Right atrium auricular region (tissue), 2 donors: ENCODE data around the gene XXYLT1. TPM values are rescaled to one million over a fixed set of nuclear protein-coding genes. Genes with fewer than 3 reads are reported as not detected.

Experiments
- DNase-seq: peaks from one replicate; pipeline ENCODE4 v3.0.0-alpha.2; 2019; ENCODE audit warnings: low spot score
- H3K27ac ChIP-seq, 2 donors: fragments of 200-600 bp; sonication (generic); 1 replicate in 1 of 2; 2 replicates in 1 of 2; pipeline ENCODE4 v1.5.1; 2016 to 2019
- H3K27me3 ChIP-seq, 2 donors: fragments of 200-600 bp; sonication (generic); one replicate each; pipeline versions ENCODE4 v1.5.1 to v1.6.0; 2017 to 2019
- H3K36me3 ChIP-seq: fragments of 200-600 bp; sonication (generic); one replicate; pipeline ENCODE4 v1.5.1; 2016
- H3K4me1 ChIP-seq, 2 donors: fragments of 200-600 bp; sonication (generic); one replicate each; pipeline versions ENCODE4 v1.5.1 to v1.6.0; 2017 to 2019
- H3K4me3 ChIP-seq, 2 donors: fragments of 200-600 bp; sonication (generic); 1 replicate in 1 of 2; 2 replicates in 1 of 2; pipeline ENCODE4 v1.5.1; 2017 to 2019; ENCODE audit warnings: mild to moderate bottlenecking in 1 of 2, moderate library complexity in 1 of 2
- H3K9me3 ChIP-seq, 2 donors: fragments of 200-600 bp; sonication (generic); one replicate each; pipeline ENCODE4 v1.5.1; 2019
- CTCF ChIP-seq, 2 donors: fragments of 200-600 bp; sonication (generic); IDR thresholded peaks; one replicate each; pipeline ENCODE4 v1.5.1; 2019; ENCODE audit warnings: antibody characterized with exemption in 2 of 2
- total RNA-seq, 2 donors: library from RNA; depleted of rRNA; stranded (reverse); fragments of >200 nt; gene quantifications; one replicate each; pipeline ENCODE4 v1.1.0, GENCODE V29; 2016

Gene XXYLT1
- total RNA-seq, 2 donors from 2014 or later, result 4.6 to 6.7 TPM

GRCh38 chr3:195263925-195264600 is 6.9 kb downstream of the XXYLT1 start:
- no peaks in the 10 kb centered on the region for H3K27me3 ChIP-seq
- no peak for TF ChIP-seq CTCF (IDR thresholded peaks at IDR 0.05)
- H3K36me3 ChIP-seq, result no peaks in the 10 kb centered on the region
- no peak overlapping the region for H3K4me3 ChIP-seq
- no peaks in the 10 kb centered on the region for H3K9me3 ChIP-seq
- H3K27ac ChIP-seq, result no peak overlapping the region
- DNase-seq, result no peak
- H3K4me1 ChIP-seq, result peaks cover 0 to 18% of the 10 kb centered on the region in 2 donors

GRCh38 chr3:195263193-195263924 is 7.6 kb downstream of the XXYLT1 start:
- peaks cover 0 to 22% of the 10 kb centered on the region in 2 donors for H3K4me1 ChIP-seq
- no peak overlapping the region for H3K27ac ChIP-seq
- H3K27me3 ChIP-seq, result no peaks in the 10 kb centered on the region
- H3K36me3 ChIP-seq, result no peaks in the 10 kb centered on the region
- no peak overlapping the region for H3K4me3 ChIP-seq
- TF ChIP-seq CTCF (IDR thresholded peaks at IDR 0.05), result no peak
- H3K9me3 ChIP-seq, result no peaks in the 10 kb centered on the region
- DNase-seq, result peak; percentile 55

- no peak for TF ChIP-seq CTCF (IDR thresholded peaks at IDR 0.05)
Observed at GRCh38 chr3:195261925-195262324, 9.0 kb downstream of the XXYLT1 start.

GRCh38 chr3:195260280-195260905 is 10.6 kb downstream of the XXYLT1 start:
- Histone ChIP-seq H3K4me3 (peak overlapping the region; percentile 49 to 68), H3K27me3 (no peaks in the 10 kb centered on the region), H3K27ac (peak overlapping the region; percentile 78 to 86), H3K36me3 (no peaks in the 10 kb centered on the region), H3K4me1 (peaks cover 0 to 28% of the 10 kb centered on the region in 2 donors), H3K9me3 (no peaks in the 10 kb centered on the region)
- DNase-seq, result peak; percentile 68
- peak in 1 of 2 donors; percentile 36 for TF ChIP-seq CTCF (IDR thresholded peaks at IDR 0.05)

More at GRCh38 chr3:195261925-195262324, 9.0 kb downstream of the XXYLT1 start:
- peaks cover 0 to 28% of the 10 kb centered on the region in 2 donors for H3K4me1 ChIP-seq
- H3K27me3 ChIP-seq, result no peaks in the 10 kb centered on the region
- H3K9me3 ChIP-seq, result no peaks in the 10 kb centered on the region
- no peak overlapping the region for H3K27ac ChIP-seq
- DNase-seq, result no peak
- no peaks in the 10 kb centered on the region for H3K36me3 ChIP-seq
- H3K4me3 ChIP-seq, result no peak overlapping the region

GRCh38 chr3:195259475-195260279 is 11.3 kb downstream of the XXYLT1 start:
- peak overlapping the region; percentile 86 to 88 for H3K27ac ChIP-seq
- DNase-seq, result peak; percentile 95
- peak overlapping the region; percentile 49 to 68 for H3K4me3 ChIP-seq
- peaks cover 0 to 28% of the 10 kb centered on the region in 2 donors for H3K4me1 ChIP-seq
- no peaks in the 10 kb centered on the region for H3K9me3 ChIP-seq
- peak; percentile 75 to 98 for TF ChIP-seq CTCF (IDR thresholded peaks at IDR 0.05)
- no peaks in the 10 kb centered on the region for H3K36me3 ChIP-seq
- no peaks in the 10 kb centered on the region for H3K27me3 ChIP-seq
